HEK293T (cell line): Measurements from ENCODE around the gene TMPRSS3.

Experiments
- CTBP1 ChIP-seq: fragments of 450-650 bp; IDR thresholded peaks from 2 replicates; pipeline ENCODE4 v1.6.1; 2016; ENCODE audit warnings: borderline replicate concordance
- ELF4 ChIP-seq: fragments of 450-650 bp; IDR thresholded peaks from 2 replicates; pipeline ENCODE4 v1.6.1; 2017; ENCODE audit warnings: antibody characterized with exemption
- HDGF ChIP-seq: fragments of 450-650 bp; IDR thresholded peaks from 2 replicates; pipeline ENCODE4 v1.6.1; 2017; ENCODE audit warnings: antibody characterized with exemption, borderline replicate concordance
- NFRKB ChIP-seq: fragments of 450-650 bp; IDR thresholded peaks from 2 replicates; pipeline ENCODE4 v1.6.1; 2016; ENCODE audit warnings: mild to moderate bottlenecking, moderate library complexity
- SUZ12 ChIP-seq: fragments of 450-650 bp; IDR thresholded peaks from 2 replicates; pipeline ENCODE4 v1.6.1; 2016; ENCODE audit warnings: mild to moderate bottlenecking
- TARDBP ChIP-seq: fragments of 450-650 bp; IDR thresholded peaks from 2 replicates; pipeline ENCODE4 v1.6.1; 2016

DNA sequence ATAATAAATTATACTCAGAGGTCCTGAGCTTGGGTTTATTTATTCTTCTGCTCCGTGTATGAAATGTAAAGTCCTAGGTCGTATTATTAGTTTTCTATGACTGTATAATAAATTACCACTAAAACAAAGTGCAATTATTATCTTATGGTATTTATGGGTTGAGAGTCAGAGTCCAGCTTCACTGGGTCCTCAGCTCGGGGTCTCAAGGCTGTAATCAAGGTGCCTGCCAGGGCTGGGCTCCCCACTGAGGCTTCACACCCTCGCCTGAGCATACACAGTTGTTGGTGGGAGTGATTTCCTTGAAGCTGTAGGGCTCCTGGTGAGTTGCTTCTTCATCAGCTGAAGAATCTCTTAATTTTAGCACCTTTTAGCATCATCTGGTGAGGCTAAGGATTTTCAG, 23.0 kb upstream of the TMPRSS3 start:
- TF ChIP-seq SUZ12 (no peak), CTBP1 (no peak), HDGF (no peak), TARDBP (no peak), NFRKB (no peak), ELF4 (no peak)
